ENCODE measurements around the gene GRB2. TPM values are rescaled to one million over a fixed set of nuclear protein-coding genes. Genes with fewer than 3 reads are reported as not detected.

The GRB2 gene
- polyA plus RNA-seq, 3 donors, result 102 to 107 (median 106) TPM

DNA sequence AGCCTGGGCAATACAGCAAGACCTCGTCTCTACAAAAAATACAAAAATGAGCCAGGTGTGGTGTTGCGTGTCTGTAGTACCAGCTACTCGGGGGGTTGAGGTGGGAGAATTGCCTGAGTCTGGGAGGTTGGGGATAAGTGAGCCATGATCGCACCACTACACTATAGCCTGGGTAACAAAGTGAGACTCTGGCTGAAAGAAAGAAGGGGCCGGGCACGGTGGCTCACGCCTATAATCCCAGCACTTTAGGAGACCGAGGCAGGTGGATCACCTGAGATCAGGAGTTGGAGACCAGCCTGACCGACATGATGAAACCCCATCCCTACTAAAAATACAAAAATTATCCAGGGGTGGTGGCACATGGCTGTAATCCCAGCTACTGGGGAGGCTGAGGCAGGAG is 10.5 kb upstream of the GRB2 start:
- no peak for DNase-seq (ENCODE audit: low read depth in 3 of 3, low spot score in 2 of 3)

DNA sequence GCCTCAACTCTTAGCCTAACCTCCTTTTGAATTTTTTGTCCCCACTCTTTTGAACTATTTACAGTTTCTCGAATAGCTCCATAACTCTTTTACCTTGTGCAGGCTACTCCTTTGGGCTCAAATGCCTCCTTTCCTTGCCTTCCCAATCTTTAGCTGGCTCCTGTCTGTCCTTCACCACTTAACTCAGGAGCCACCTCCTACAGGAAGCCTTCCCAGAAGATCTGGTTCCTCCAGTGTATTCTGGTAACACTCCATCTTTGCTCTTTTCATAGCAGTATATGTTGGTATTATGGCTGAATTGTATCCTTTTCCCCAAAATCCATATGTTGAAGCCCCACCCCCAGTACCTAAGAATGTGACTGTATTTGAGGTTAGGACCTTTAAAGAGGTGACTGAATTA is 9.0 kb upstream of the GRB2 start:
- no peak for DNase-seq (ENCODE audit: low read depth in 3 of 3, low spot score in 2 of 3)

DNA sequence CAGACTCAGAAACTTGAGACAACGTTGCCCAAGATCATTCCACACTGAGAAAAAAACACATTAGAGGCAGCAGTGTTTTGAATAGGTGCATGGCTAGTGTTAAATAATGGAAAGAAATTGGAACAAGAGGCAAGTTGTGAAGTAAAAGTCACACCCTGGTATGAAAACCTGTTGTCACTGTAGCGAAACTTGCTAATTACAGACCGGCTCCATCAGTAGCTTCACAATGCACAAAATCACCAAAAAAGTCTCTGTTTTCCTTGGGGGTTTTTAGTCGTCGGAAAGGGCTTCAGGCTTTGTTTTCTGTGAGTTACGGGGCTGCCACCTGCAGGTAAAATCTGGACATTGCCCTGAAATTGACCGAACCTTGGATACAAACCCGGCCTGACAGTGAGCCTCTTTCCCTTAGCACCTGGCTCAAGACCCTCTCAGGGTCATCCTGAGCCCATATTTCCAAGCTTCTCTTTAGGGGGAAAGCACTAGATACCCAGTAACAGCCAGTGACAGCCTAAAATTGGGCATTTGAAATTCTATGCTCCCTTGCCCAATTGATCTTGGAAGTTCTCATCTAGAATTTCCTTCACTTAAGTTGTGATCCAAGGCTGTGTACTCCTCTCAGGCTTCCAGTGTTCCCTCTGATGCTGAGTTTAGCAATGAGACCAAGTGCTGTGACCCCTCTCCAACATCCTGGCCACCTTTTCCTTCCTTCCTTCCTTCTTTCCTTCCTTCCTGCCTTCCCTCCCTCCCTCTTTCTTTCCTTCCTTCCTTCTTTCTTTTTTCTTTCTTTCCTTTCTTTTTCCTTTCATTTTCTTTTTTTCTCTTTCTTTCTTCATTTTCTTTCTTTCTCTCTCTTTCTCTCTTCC is 7.2 kb upstream of the GRB2 start:
- DNase-seq (ENCODE audit: low read depth in 3 of 3, low spot score in 2 of 3), result peak in 1 of 3 donors; percentile 58

DNA sequence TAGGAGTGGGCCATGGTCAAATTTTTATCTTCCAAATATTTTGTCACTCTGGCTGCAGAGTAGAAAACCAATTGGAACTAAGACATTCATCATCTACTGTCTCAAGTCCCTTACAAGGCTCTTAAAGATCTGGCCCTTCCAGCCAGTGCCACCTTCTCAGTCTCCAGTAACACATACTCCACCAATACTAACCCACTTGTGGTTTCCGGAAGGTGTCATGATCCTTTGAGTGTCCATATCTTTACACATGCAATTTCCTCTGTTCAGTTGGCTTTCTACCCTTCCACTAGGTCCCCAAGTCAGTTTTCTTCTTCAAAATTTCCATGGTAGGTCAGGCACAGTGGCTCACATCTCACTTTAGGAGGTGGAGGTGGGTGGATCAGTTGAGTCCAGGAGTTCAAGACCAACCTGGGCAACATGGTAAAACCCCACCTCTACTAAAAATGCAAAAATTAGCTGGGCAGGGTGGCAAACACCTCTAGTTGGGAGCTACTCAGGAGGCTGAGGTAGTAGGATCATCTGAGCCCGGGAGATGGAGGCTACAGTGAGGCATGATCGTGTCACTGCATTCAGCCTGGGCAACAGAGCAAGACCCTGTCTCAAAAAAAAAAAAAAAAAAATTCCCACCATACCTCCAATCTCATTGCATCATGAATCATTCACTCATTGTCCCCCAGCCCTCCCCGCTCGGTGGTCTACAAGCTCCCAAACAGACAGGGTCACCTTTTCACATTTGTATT is 6.0 kb upstream of the GRB2 start:
- DNase-seq (ENCODE audit: low read depth in 3 of 3, low spot score in 2 of 3), result no peak

DNA sequence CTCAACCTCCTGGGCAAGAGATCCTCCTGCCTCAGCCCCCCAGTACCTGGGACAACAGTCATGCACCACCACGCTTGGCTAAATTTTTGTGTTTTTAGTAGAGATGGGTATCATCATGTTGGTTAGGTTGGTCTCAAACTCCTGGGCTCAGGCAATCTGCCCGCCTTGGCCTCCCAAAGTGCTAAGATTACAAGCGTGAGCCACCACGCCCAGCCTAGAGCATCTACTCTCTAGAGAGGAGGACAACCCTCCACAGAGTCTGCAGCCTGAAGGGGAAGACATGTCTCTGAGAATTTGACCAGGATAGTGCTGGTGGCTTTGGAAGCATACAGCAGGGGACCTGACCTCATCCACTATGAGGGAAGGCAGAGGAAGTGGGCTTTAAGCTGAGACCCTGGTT is 4.7 kb upstream of the GRB2 start:
- DNase-seq (ENCODE audit: low read depth in 3 of 3, low spot score in 2 of 3), result no peak

DNA sequence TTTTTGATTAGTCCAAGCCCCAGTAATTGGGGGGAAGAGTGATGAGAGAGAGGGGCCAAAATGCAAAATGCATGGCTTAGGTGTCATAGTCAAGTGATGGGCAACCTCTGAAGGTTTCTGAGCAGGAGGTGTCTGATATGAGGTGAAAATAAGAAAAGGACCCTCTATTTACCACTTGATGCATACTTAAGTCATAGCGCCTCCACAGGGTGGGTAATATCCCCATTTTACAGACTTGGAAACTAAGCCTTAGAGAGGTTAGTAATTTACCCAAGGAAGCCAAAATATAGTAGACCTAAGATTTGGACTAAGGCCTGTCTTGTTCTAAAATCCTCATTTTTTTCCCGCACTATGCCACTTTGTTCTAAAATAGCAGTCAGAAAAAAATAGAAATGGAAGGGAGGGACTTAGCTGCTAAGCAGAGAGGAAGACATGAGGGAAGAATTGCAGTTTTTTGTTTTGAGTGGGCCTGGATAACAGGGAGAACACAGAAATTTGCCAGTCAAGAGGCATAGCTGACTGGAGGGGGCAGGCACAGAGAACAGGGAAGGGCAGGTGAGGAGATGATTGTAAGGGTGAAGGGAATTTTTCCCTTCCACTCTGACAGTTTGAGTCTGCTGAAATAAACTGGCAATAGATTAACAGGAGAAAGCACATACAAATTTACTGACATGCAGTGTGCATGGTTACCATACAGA is 2.3 kb upstream of the GRB2 start:
- DNase-seq (ENCODE audit: low read depth in 3 of 3, low spot score in 2 of 3), result no peak

DNA sequence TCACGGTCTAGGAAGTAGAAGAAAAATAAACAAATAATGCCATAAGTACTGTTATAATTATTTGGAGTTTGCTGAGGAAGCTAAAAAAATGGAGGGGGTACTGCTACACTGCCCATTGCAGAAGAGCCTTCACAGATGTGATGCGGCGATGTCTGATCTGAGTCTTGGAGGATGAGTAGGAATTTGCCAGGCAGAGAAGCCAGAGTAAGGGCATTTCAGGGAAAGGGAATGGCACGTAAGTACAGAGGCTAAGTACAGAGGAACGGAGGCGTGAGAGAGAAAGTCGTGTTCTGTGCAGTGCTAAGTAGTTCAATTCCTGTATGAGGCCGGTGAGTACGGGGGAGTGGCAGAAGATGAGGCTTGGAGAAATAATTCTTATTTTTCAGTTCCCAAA is 741 bp upstream of the GRB2 start:
- DNase-seq (ENCODE audit: low read depth in 3 of 3, low spot score in 2 of 3), result no peak

DNA sequence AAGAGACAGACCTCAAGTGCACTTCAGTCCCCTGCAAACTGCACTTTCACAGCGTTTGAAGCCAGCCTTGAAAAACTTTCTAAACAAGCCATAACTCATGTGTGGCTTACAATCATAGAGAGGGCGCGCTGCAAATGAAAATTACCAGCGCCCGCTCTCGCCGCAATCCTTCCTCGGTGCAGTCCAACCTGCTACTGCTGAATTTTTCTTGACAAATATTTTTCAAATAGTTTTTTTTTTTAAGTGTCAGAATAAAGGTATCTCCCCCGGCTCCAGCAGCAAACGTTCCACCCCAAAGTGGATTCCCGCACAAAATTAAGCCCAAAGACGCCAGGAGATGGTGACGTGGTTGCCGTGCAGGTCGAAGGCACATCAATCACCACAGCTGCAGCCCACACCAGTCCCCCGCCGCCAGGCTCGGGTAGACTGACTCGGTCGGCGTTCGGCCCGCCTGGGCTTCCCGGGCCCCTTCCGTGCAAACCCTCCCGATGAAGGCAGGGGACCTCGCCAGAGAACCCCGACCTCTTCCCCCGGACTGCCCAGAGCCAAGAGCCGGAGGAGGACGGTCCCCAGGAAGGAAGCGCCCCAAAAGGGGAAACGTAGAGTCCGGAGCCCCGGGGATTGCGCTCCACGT is 630 bp downstream of the GRB2 start:
- DNase-seq (ENCODE audit: low read depth in 3 of 3, low spot score in 2 of 3), result no peak

DNA sequence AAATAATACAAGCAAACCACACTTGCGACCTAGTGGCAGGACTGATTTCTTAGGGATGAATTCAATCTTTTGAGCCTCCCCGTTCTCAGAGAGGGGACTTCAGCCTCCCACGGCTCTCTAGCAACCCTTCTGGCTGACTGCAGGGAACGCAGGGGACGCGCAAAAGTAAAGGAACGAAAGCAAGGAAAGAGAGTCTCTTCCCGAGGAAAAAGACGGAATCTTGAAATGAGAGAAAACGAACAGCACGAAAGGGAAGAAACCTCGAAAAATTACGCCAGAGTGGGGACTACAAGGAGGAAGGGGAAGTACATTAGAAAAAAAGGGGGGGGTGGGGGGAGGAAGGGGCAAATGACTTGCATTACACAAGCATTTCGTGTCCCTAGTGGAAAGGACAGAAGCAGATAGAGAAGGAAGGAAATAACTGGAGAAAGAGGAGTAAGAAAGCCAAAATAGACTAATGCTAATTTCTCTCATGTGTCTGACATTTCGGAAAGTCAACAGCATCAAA is 1.2 kb downstream of the GRB2 start:
- DNase-seq (ENCODE audit: low read depth in 3 of 3, low spot score in 2 of 3), result peak in 2 of 3 donors; percentile 50 to 72

DNA sequence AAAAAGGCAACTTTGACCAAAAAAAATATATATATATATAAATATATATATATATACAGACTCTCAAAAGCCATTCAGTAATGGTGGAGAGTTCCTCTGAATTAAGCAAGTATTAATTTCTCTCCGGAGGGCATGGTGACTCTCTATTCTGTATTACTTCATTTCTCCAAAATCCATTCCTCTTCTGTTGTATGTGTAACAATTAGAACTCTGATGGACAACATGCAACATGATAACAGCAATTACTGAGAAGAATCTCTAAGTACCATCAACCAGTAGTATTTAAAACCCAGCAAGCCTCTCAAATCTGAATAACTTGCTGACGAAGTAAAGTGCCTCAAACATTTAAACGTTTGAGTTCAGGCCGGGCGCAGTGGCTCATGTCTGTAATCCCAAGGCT is 2.3 kb downstream of the GRB2 start:
- no peak for DNase-seq (ENCODE audit: low read depth in 3 of 3, low spot score in 2 of 3)

DNA sequence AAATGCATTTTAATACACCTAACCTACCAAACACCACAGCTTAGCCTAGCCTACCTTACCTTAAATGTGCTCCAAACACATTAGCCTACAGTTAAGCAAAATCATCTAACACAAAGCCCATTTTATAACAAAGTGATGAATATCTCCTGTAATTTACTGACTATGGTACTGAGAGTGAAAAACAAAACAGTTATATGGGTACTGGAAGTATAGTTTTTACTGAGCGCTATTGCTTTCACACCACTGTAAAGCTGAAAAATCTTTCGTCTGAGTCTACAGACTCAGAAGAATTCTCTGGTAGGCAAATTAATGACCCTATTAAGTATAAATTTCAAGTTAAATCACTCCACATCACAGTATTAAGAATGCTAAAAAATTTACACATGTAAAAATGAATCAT is 3.5 kb downstream of the GRB2 start:
- DNase-seq (ENCODE audit: low read depth in 3 of 3, low spot score in 2 of 3), result no peak

DNA sequence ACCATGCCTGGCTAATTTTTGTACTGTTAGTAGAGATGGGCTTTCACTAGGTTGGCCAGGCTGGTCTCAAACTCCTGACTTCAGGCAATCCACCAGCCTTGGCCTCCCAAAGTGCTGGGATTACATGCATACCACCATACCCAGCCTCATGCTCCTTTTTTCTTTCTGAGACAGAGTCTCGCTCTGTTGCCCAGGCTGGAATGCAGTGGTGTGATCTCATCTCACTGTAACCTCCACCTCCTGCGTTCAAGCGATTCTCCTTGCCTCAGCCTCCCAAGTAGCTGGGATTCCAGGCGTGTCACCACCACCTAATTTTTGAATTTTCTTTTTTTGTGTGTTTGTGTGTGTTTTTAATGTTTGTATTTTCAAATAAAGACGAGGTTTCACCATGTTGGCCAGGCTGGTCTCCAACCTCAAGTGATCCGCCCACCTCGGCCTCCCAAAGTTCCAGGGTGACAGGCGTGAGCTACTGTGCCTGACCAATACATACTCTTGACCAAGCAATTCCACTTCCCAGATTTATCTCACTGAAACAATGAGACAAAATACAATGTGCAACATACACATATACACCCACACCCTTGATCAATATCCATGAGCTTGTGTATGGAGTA is 5.0 kb downstream of the GRB2 start:
- DNase-seq (ENCODE audit: low read depth in 3 of 3, low spot score in 2 of 3), result no peak

DNA sequence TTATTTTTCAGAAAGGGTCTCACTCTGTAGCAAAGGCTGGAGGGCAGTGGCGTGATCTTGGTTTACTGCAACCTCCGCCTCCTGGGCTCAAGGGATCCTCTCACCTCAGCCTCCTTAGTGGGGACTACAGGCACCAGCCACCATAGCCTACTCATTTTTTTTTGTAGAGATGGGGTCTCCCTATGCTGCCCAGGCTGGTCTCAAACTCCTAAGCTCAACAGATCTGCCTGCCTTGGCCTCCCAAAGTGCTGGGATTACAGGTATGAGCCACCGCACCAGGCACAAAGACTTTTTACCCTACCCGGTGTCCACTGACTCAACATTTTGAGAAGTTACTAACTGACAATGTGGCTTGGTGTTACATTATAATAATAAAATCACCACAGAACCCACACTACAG is 7.2 kb downstream of the GRB2 start:
- DNase-seq (ENCODE audit: low read depth in 3 of 3, low spot score in 2 of 3), result no peak

DNA sequence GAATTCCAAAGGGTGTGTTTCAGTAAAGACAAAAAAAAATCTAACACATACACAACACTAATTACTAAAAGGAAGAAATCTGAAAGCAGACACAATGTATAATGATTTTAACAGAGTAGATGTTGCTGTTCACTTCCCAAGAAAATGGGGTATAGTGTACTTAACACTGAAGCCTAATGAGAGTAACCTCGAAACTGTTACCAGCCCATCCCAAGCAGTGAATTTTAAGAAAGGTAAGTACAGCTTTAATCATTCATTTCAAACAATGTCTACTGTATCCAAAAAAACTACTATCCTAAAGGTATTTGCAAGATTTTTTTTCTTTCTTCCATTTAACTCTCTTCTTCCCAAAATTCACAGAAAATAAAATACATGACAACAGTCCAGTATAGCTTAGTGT is 8.3 kb downstream of the GRB2 start:
- DNase-seq (ENCODE audit: low read depth in 3 of 3, low spot score in 2 of 3), result no peak

DNA sequence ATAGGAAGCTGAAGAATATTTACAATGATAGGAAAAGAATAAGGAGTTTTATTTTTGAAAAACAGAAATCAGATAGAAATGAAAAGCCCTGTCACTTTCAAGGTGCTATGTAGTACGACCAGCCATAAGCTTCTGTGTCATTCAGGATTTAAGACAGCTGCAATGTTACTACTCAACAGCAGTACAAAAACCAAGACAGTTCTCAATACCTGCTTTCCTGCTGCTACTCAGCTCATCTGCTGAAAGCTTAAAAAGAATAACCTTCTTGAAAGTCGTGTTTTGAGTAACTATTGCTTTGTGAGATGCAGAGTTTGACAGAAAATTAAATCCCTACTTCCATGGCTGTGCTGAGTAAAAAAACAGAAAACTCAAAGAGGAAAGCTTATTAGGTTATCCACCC is 8.7 kb downstream of the GRB2 start:
- no peak for DNase-seq (ENCODE audit: low read depth in 3 of 3, low spot score in 2 of 3)

DNA sequence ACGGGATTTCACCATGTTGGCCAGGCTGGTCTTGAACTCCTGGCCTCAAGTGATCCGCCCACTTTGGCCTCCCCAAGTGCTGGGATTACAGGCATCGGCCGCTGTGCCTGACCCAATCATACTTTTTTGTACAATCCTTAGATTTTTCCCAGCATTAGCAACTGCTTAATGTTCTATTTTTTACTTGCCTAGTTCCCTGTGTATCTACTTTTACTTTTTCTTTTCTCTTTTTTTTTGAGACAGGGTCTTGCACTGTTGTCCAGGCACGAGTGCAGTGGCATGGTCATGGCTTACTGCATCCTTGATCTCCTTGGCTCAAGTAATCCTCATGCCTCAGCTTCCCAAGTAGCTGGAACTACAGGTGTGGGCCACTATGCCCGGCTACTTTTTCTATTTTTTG is 9.5 kb downstream of the GRB2 start:
- no peak for DNase-seq (ENCODE audit: low read depth in 3 of 3, low spot score in 2 of 3)

DNA sequence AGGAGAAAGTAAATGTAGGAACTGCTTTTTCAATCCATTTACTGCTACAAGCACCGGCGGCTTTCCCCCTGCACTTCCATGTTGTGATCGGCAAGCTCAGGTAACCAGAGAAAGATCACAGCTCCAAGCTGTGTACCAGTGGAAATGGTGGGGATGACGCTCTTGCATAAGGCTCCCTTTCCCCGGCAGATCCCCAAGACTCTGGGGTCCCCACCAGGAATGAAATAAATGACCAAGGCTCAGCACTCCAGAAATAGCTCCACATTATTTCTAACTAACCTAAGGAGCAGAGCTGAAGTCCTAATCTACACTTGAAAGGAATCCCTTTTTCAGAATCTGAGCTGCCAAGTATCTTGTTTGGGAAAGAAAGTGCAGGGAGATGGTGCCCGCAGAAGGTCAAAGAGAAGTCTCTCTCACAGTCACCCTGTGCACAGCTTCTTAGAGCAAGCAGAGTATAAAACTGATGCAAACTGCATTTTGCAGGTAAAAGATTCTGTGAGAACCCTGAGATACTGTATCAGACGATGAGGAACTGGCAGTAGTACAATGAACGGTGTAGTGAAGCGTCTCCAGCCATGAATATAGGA is 11.1 kb downstream of the GRB2 start:
- no peak for DNase-seq (ENCODE audit: low read depth in 3 of 3, low spot score in 2 of 3)

DNA sequence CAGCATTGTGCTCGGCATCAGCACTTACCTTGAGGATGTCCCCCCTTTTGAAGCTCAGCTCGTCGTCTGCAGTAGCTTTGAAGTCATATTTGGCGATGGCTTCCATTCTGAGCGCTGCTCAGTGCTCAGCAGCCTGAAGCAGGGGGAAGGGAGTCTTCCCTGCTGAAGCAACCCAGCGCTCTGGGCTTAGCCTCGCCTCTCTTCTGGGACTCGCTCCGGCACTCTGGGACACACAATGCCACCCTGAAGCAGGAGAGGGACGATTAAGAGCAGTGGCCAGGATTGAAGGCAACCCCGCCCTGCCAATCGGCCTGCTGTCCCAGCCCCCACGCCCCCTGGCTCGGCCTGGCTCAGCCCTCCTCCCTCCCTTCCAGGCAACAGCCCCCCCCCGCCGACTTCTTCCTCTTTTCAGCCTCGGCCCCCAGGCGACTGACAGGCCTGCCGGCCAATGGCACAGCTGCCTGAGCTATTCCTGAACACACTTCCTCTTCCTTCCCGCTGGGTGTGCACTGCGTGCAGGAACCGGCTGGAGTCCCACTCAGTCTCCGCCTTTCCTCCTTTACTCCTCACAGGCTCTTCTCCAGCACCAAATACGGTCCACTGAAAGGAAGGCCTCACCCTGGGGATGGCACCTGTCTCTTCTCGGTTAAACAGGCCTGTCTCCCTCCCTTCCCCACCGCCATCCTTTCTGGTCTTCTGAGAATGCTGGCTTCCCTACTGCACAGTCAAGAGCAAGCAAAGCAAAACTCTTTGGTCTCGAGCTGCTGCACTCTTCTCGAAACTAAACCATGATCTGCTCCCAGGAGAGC is 11.8 kb downstream of the GRB2 start:
- peak; percentile 90 to 96 (median 95) for DNase-seq (ENCODE audit: low read depth in 3 of 3, low spot score in 2 of 3)

DNA sequence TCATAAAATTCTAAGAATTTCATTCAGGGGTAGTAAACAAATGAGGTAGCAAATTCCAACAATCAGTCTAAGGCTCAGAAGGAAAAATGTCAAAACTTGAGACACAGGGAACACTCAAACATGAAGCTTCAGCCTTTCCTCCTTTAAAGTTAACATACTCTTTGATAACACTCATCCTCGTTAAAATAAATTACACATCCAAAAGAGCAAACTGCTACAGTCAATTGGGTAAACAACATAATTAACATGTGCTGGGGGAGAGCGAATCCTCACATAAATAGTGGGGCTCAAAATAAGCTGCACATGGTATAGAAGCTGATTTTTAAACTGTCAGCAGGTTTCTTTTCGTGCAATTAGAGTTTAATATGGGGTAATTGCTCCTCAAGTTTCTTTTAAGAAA is 12.9 kb downstream of the GRB2 start:
- no peak for DNase-seq (ENCODE audit: low read depth in 3 of 3, low spot score in 2 of 3)
